GM18519 (cell line): Measurements from ENCODE around the gene HOXD10.

Experiments used
- ATAC-seq: cut with Tn5 transposase; IDR thresholded peaks from one replicate; pipeline ENCODE4 v1.9.1; 2021; ENCODE audit warnings: mild to moderate bottlenecking, moderate library complexity; ENCODE audit not compliant: unreplicated experiment, low FRiP score

HOXD10 gene

GRCh38 chr2:176148751-176149421 is 32.3 kb downstream of the HOXD10 start:
- ATAC-seq, result no peak

DNA sequence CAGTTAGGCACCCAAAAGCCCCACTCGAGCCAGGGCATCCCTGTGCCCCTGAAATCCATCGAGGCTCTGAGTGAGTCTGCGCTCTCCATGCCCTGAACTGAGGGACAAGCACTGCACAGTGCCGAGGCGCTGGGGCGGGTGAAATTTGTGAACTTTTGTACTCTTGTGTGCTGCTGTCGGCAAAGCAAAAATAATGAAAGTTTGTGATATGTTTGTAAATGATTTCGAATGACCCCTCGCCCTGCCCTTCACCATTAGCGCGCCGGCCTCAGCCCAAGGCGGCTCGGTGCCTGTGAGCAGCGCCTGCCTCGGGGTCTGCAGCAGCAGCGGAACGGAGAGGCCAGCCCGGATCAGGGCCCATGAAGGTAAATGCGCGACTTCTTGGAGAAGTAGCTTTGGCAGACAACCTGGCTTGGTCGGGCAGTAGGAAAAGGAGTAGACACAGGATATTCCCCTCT is 32.9 kb downstream of the HOXD10 start:
- no peak for ATAC-seq

GRCh38 chr2:176149939-176150583 is 33.5 kb downstream of the HOXD10 start:
- no peak for ATAC-seq

DNA sequence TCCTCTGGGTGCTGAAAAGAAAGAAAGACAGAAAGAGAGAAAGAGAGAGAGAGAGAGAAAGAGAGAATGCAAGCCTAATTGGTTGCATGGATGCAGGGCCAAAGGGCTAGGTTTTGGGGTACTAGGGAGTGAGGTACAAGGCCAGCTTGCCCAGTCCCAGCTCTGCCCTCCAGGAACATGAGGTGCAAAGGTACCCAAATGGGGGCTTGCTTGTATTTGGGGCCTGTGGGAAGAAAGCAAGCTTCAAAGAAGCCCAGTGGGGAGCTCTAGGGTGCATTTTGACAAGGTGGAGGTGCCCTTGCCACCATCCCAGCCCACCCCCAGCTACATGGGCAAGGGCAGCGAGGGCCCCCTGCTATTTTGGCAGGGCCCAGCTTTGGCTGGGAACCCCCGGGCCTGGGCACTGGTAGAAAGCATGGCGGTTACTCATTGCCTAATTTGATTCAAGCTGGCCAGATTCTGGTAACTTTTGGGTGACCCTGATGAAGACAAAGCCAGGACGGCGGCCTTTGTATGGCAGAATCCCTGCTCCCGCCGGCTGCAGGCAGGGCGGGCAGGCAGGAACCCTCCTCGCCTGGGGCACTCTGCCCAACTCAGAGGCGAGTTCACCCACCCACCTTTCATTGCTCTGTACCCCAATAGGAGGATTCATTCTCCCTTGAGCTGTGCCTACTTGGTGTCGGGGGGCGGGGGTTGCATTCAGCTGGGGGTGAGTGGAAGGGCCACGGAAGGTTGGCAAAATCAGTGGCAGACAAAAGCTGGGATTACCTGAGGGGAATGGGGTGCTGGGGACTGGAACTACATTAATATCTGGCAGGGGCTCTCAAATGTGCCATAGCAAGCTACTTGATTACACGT is 34.2 kb downstream of the HOXD10 start:
- ATAC-seq, result no peak

- ATAC-seq, result no peak
Measured at GRCh38 chr2:176151442-176152287, 35.1 kb downstream of the HOXD10 start, which contains the start of gene HOXD4. Gene HOXD4 (plus strand): TSS chr2:176151550. CDS start chr2:176151634, 84 bp downstream.

DNA sequence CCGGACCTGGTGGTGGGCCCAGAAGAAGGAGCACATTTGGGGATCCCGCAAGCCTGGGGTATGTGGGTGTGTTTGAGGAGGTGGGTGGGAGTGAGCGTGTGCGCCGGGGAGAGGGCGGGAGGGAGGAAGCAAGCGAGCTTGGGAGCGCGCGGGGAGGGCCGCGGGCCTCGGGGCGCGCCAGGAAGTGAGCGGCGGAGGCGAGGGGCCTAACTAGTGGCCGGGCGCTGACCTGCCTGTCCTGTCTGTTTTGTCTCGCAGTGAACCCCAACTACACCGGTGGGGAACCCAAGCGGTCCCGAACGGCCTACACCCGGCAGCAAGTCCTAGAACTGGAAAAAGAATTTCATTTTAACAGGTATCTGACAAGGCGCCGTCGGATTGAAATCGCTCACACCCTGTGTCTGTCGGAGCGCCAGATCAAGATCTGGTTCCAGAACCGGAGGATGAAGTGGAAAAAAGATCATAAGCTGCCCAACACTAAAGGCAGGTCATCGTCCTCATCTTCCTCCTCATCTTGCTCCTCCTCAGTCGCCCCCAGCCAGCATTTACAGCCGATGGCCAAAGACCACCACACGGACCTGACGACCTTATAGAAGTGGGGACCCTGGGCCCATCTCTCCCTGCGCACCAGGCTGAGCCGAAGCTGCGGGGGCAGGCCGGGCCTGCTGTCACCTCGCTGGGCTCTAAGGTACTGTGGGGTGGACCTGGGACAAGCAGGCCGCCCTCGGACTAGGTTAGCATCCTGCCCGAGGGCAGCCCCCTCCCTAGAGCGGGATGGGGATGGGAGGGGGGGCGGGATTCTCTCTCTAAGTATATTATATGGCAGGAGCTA is 36.0 kb downstream of the HOXD10 start:
- ATAC-seq, result no peak

DNA sequence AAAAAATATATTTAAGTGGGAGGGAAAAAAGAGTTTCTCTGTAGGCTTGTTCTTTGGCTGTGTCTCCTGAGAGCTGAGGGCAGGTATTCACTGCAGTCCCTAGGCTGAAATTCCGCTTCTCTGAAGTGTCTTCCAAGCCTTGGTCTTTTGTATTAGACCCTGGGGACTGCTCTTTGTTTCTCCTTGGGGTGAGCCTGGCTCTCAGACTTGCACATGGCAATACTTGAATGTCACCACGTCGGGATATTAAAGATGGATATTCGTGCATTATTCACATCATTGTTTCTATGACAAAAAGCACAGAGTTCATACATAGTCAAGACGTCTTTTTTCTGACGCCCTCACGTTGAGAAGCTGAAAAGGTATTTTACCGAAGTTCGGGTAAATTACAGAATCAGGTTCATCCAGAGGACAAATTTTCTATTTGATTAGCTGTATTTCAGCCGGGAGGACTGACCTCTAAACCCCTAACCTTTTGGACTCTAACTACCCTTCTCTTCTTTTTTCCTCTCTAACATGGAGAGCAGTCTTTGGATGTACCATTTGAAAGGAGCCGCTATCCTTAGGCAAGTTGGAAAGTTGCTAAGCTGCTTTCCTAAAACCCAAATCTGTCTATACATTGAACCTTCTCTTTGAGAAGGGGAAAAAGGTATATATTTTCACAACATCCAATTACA is 38.1 kb downstream of the HOXD10 start:
- ATAC-seq, result no peak

DNA sequence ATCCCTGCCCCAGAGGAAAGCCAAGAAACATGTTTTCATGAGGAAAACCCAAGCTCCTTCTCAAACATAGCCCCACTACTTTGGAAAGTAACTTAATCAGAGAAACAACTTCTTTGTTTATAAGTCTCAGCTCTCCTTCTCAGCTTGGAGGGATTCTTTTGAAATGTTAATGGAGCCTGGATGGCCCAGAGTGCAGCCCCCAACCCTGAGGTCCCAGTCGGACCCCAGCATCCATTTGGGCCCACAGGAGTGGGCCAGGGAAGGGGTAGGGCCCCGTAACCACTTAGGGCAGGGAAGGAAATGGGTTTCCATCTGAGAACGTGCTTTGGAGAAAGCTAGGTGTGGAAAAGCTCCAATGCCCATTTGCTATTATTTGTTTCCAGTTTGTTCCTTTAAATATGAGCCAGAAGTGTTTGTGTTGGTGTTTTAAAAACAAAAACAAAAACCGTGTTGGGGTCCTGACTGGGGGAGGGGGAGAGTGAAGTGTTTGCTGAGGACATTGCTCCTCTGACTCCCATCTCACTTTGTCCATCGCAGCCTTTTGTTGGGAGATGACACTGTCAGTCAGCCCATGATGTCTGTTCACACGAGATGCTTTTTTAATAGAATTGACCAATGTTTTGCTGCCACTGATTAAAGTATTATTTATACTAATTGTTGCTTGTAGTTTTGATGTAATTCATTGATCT is 38.9 kb downstream of the HOXD10 start:
- ATAC-seq, result no peak

- ATAC-seq, result no peak
Measured at GRCh38 chr2:176156301-176156806, 39.8 kb downstream of the HOXD10 start.

DNA sequence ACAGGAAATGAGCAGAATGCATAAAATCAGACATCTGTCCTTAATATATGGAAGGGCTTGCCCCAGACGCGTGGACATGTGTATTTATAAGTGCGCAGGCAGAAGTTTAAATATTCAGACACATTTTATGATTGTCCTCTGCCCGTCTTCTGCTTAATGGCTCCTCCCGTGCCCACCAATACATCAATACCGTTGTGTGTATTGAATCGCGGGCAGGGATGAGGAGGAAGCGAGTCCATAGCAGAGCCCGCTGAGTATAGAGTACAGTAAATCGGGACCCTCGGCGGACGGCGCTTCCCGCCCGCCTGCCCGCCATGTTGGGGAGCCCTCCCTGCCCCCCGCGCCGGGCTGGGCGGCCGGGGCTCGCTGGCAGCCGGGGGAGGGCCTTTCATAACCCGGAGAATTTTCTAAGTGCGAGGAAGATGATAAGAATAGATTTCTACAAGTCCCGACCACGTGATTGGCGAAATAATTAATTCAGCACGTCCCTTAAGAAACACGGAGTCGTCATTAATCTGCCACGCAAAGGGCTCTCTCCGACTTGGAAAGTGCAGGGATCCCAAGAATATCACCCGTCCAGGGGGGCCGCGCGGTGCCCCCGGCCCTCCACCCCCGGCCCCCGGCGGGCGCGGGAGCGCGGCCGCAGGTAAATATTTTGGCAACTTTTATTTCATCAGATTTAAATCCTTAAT is 40.4 kb downstream of the HOXD10 start, which contains the start of gene HOXD3:
HOXD3 (plus strand) TSS at position 501 of the 692 bp plus-strand sequence. CDS start 11,808 bp downstream, outside the sequence.
- ATAC-seq, result no peak

GRCh38 chr2:176157499-176158185 is 41.1 kb downstream of the HOXD10 start:
- no peak for ATAC-seq

DNA sequence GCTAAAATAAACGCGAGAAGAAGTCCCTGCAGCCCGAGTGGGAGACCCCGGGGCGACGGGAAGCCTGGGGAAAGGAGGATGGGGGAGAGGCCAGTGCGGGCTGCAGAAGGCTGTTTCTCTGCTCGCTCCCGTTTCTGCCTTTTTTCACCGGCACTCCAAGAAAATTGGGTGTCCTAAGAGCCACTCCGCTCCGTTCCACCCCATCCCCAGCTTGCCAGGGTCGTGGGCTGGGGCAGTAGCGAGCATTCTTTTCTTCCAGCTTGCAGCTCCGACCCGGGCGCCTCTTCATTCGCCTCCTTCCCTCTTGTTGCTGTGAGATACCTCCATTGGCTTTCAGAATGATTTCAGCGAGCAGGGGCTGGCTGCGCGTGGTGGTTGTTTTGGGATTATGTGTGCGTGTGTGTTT is 41.6 kb downstream of the HOXD10 start:
- ATAC-seq, result no peak

- ATAC-seq, result no peak
Measured at GRCh38 chr2:176158855-176159662, 42.5 kb downstream of the HOXD10 start.

GRCh38 chr2:176159663-176160250 is 43.2 kb downstream of the HOXD10 start:
- no peak for ATAC-seq

GRCh38 chr2:176160251-176160985 is 43.8 kb downstream of the HOXD10 start:
- ATAC-seq, result no peak
